HEK293 (cell line): ENCODE data around the gene LATS1.

ENCODE experiments used
- CTCF ChIA-PET: fragments of 350-600 bp; formaldehyde crosslinking; extraction: SDS; loops from one replicate; lab custom pipeline; 2021; ENCODE audit warnings: antibody characterized with exemption; lab: Yijun Ruan, JAX
- POLR2A ChIA-PET: fragments of 300-600 bp; formaldehyde crosslinking; extraction: SDS; loops from one replicate; lab custom pipeline; 2020; ENCODE audit warnings: antibody characterized with exemption, inconsistent platforms; lab: Yijun Ruan, JAX
- H3K27ac ChIP-seq: fragments of 200-500 bp; sonication (Bioruptor generic); 2 replicates; pipeline ENCODE4 v1.5.1; 2014; ENCODE audit warnings: low read depth, low read length, control low read depth, inconsistent platforms; ENCODE audit errors: extremely low read depth
- H3K36me3 ChIP-seq, 2 experiments: fragments of 200-500 bp in 1 of 2; sonication (Bioruptor generic) in 1 of 2; 1 replicate in 1 of 2; 2 replicates in 1 of 2; pipeline ENCODE4 v1.5.1; 2014 to 2017; ENCODE audit warnings: inconsistent platforms in 2 of 2, low read length in 2 of 2; ENCODE audit not compliant: control insufficient read depth in 2 of 2, insufficient read depth in 1 of 2
- H3K4me1 ChIP-seq: fragments of 200-500 bp; sonication (Bioruptor generic); 2 replicates; pipeline ENCODE4 v1.5.1; 2014; ENCODE audit warnings: mild to moderate bottlenecking, low read length, inconsistent platforms; ENCODE audit not compliant: control insufficient read depth, insufficient read depth
- H3K4me3 ChIP-seq: 2 replicates; pipeline ENCODE4 v1.5.1; 2011; ENCODE audit warnings: low read depth, mild to moderate bottlenecking, control low read depth, low read length, moderate library complexity
- H3K9me3 ChIP-seq: fragments of 200-500 bp; sonication (Bioruptor generic); 2 replicates; pipeline ENCODE4 v1.5.1; 2014; ENCODE audit warnings: low read depth, low read length, inconsistent platforms; ENCODE audit not compliant: control insufficient read depth, insufficient read depth
- BCL11A ChIP-seq: fragments of 450-650 bp; formaldehyde crosslinking; IDR thresholded peaks from 2 replicates; pipeline ENCODE4 v1.5.1; 2016; ENCODE audit warnings: low read depth, missing biosample characterization, missing genetic modification characterization
- CTCF ChIP-seq: fragments of 450-650 bp; formaldehyde crosslinking; IDR thresholded peaks from 2 replicates; pipeline ENCODE4 v1.5.1; 2016; ENCODE audit warnings: missing biosample characterization, missing genetic modification characterization
- FEZF1 ChIP-seq: fragments of 450-650 bp; formaldehyde crosslinking; IDR thresholded peaks from 2 replicates; pipeline ENCODE4 v1.5.1; 2016; ENCODE audit warnings: missing biosample characterization, missing genetic modification characterization
- HOXA7 ChIP-seq: sonication (generic); formaldehyde crosslinking; IDR thresholded peaks from 2 replicates; pipeline ENCODE4 v1.8.1; 2022; ENCODE audit warnings: missing genetic modification reagents, borderline replicate concordance
- SCRT2 ChIP-seq: fragments of 450-650 bp; formaldehyde crosslinking; IDR thresholded peaks from 2 replicates; pipeline ENCODE4 v1.5.1; 2016; ENCODE audit warnings: missing biosample characterization, missing genetic modification characterization
- SP3 ChIP-seq: fragments of 450-650 bp; formaldehyde crosslinking; IDR thresholded peaks from 2 replicates; pipeline ENCODE4 v1.5.1; 2016; ENCODE audit warnings: missing biosample characterization, missing genetic modification characterization
- TCF7L2 ChIP-seq: IDR thresholded peaks from 2 replicates; pipeline ENCODE4 v1.6.1; 2011; ENCODE audit warnings: low read depth, mild to moderate bottlenecking, inconsistent platforms, low read length, moderate library complexity, borderline replicate concordance
- ZNF132 ChIP-seq: fragments of 450-650 bp; formaldehyde crosslinking; IDR thresholded peaks from 2 replicates; pipeline ENCODE4 v1.5.1; 2017; ENCODE audit warnings: missing biosample characterization, missing genetic modification characterization, borderline replicate concordance
- ZNF155 ChIP-seq: fragments of 450-650 bp; formaldehyde crosslinking; IDR thresholded peaks from 2 replicates; pipeline ENCODE4 v1.5.1; 2016; ENCODE audit warnings: missing biosample characterization, missing genetic modification characterization
- ZNF157 ChIP-seq: fragments of 450-650 bp; formaldehyde crosslinking; IDR thresholded peaks from 2 replicates; pipeline ENCODE4 v1.5.1; 2016; ENCODE audit warnings: missing biosample characterization, missing genetic modification characterization
- ZNF16 ChIP-seq: fragments of 450-650 bp; formaldehyde crosslinking; IDR thresholded peaks from 2 replicates; pipeline ENCODE4 v1.5.1; 2016; ENCODE audit warnings: low read depth, missing biosample characterization, missing genetic modification characterization
- ZNF701 ChIP-seq: fragments of 450-650 bp; formaldehyde crosslinking; IDR thresholded peaks from 2 replicates; pipeline ENCODE4 v1.5.1; 2016; ENCODE audit warnings: missing biosample characterization, missing genetic modification characterization
- ZNF707 ChIP-seq: fragments of 450-650 bp; formaldehyde crosslinking; IDR thresholded peaks from 2 replicates; pipeline ENCODE4 v1.5.1; 2016; ENCODE audit warnings: missing biosample characterization, missing genetic modification characterization
- ZNF785 ChIP-seq: fragments of 450-650 bp; formaldehyde crosslinking; IDR thresholded peaks from 2 replicates; pipeline ENCODE4 v1.5.1; 2016; ENCODE audit warnings: missing biosample characterization, missing genetic modification characterization
- TF ChIP-seq, protein P1 (sequence below): fragments of 450-650 bp; formaldehyde crosslinking; IDR thresholded peaks from 2 replicates; pipeline ENCODE4 v1.5.1; 2016; ENCODE audit warnings: missing biosample characterization, missing genetic modification characterization
- TF ChIP-seq, protein P2 (sequence below): fragments of 450-650 bp; formaldehyde crosslinking; IDR thresholded peaks from 2 replicates; pipeline ENCODE4 v1.5.1; 2017; ENCODE audit warnings: missing biosample characterization, missing genetic modification characterization
- TF ChIP-seq, protein P3 (sequence below): fragments of 450-650 bp; formaldehyde crosslinking; IDR thresholded peaks from 2 replicates; pipeline ENCODE4 v1.5.1; 2016; ENCODE audit warnings: missing biosample characterization, missing genetic modification characterization
- TF ChIP-seq, protein P4 (sequence below): fragments of 450-650 bp; formaldehyde crosslinking; IDR thresholded peaks from 2 replicates; pipeline ENCODE4 v1.5.1; 2016; ENCODE audit warnings: missing biosample characterization, missing genetic modification characterization
- TF ChIP-seq, protein P5 (sequence below): fragments of 450-650 bp; formaldehyde crosslinking; conservative IDR thresholded peaks from 2 replicates; pipeline ENCODE4 v1.5.1; 2016; ENCODE audit warnings: low read depth, missing biosample characterization, missing genetic modification characterization

The LATS1 gene

DNA sequence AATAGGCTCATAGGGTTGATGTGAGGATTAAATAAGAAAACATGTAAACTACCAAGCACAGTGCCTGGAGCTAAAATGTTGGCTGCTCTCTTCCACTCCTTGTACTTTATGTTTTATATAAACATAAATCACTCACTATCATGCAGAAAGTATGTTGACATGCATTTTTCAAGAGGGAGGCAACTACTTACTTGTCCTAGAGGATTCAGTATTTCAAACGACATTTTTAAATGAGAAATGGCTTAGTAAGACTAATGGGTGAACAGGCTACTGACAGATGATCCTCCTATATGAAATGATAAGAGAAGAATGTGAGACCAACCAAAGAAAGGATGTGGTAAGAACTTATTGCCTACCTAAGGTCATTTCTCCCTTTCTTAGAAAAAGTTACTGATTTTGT is 21.0 kb downstream of the LATS1 start:
- H3K36me3 ChIP-seq = peaks cover 65% of the 10 kb centered on the region in 2 experiments
- H3K27ac ChIP-seq = no peak overlapping the region
- TF ChIP-seq ZNF701 (tag by site-specific recombination) (no peak), SP3 (tag by site-specific recombination) (no peak), ZNF132 (tag by site-specific recombination) (no peak), FEZF1 (tag by site-specific recombination) (peak; percentile 43), ZNF707 (no peak), BCL11A (tag by site-specific recombination) (no peak), HOXA7 (CRISPR knock-in tag) (no peak)
- TF ChIP-seq, protein P1, sequence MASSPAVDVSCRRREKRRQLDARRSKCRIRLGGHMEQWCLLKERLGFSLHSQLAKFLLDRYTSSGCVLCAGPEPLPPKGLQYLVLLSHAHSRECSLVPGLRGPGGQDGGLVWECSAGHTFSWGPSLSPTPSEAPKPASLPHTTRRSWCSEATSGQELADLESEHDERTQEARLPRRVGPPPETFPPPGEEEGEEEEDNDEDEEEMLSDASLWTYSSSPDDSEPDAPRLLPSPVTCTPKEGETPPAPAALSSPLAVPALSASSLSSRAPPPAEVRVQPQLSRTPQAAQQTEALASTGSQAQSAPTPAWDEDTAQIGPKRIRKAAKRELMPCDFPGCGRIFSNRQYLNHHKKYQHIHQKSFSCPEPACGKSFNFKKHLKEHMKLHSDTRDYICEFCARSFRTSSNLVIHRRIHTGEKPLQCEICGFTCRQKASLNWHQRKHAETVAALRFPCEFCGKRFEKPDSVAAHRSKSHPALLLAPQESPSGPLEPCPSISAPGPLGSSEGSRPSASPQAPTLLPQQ = peak; percentile 53
- TF ChIP-seq, protein P2, sequence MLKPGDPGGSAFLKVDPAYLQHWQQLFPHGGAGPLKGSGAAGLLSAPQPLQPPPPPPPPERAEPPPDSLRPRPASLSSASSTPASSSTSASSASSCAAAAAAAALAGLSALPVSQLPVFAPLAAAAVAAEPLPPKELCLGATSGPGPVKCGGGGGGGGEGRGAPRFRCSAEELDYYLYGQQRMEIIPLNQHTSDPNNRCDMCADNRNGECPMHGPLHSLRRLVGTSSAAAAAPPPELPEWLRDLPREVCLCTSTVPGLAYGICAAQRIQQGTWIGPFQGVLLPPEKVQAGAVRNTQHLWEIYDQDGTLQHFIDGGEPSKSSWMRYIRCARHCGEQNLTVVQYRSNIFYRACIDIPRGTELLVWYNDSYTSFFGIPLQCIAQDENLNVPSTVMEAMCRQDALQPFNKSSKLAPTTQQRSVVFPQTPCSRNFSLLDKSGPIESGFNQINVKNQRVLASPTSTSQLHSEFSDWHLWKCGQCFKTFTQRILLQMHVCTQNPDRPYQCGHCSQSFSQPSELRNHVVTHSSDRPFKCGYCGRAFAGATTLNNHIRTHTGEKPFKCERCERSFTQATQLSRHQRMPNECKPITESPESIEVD (tag by site-specific recombination) = peak; percentile 26; the same call in 1 of the 2 replicates
- TF ChIP-seq, protein P3, sequence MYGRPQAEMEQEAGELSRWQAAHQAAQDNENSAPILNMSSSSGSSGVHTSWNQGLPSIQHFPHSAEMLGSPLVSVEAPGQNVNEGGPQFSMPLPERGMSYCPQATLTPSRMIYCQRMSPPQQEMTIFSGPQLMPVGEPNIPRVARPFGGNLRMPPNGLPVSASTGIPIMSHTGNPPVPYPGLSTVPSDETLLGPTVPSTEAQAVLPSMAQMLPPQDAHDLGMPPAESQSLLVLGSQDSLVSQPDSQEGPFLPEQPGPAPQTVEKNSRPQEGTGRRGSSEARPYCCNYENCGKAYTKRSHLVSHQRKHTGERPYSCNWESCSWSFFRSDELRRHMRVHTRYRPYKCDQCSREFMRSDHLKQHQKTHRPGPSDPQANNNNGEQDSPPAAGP (tag by site-specific recombination) = no peak
- POLR2A ChIA-PET = no interaction called here
- H3K4me3 ChIP-seq = no peak overlapping the region
- no peaks in the 10 kb centered on the region for H3K4me1 ChIP-seq
- CTCF ChIA-PET = no interaction called here
- no peaks in the 10 kb centered on the region for H3K9me3 ChIP-seq

DNA sequence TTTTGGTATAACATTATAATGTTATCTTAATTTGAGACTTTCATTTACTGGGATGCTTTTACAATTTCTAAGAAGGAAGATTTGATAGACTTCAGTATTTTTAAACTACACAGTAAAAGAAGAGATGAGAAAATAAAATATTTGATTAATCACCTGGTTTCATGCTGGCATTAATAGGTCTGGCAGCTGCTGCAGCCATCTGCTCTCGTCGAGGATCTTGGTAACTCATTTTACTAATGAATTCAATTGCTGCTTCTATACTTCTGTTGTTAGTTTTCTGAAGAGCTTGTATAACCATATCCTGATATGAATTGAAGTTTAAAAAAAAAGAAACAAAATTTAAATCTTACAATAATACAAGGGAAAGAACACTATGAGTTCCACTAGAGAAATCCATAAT is 23.0 kb downstream of the LATS1 start:
- POLR2A ChIA-PET = no interaction called here
- CTCF ChIA-PET = interaction anchor here (0.6 to 0.7 kb wide), 2 partner anchors 613 to 618 kb away, joined by 3 to 4 read pairs; no protein-coding TSS in a partner anchor
- Histone ChIP-seq H3K9me3 (no peaks in the 10 kb centered on the region), H3K4me1 (no peaks in the 10 kb centered on the region), H3K4me3 (no peak overlapping the region), H3K27ac (no peak overlapping the region), H3K36me3 (peaks cover 58 to 68% of the 10 kb centered on the region in 2 experiments)
- TF ChIP-seq SCRT2 (tag by site-specific recombination) (no peak), CTCF (tag by site-specific recombination) (no peak), ZNF157 (tag by site-specific recombination) (no peak), ZNF155 (tag by site-specific recombination) (no peak), TCF7L2 (no peak), ZNF16 (tag by site-specific recombination) (no peak), ZNF785 (tag by site-specific recombination) (no peak)
- TF ChIP-seq, protein P2 (tag by site-specific recombination) = no peak
- TF ChIP-seq, protein P4, sequence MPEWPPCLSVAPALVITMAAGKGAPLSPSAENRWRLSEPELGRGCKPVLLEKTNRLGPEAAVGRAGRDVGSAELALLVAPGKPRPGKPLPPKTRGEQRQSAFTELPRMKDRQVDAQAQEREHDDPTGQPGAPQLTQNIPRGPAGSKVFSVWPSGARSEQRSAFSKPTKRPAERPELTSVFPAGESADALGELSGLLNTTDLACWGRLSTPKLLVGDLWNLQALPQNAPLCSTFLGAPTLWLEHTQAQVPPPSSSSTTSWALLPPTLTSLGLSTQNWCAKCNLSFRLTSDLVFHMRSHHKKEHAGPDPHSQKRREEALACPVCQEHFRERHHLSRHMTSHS (tag by site-specific recombination) = no peak
- TF ChIP-seq, protein P5, sequence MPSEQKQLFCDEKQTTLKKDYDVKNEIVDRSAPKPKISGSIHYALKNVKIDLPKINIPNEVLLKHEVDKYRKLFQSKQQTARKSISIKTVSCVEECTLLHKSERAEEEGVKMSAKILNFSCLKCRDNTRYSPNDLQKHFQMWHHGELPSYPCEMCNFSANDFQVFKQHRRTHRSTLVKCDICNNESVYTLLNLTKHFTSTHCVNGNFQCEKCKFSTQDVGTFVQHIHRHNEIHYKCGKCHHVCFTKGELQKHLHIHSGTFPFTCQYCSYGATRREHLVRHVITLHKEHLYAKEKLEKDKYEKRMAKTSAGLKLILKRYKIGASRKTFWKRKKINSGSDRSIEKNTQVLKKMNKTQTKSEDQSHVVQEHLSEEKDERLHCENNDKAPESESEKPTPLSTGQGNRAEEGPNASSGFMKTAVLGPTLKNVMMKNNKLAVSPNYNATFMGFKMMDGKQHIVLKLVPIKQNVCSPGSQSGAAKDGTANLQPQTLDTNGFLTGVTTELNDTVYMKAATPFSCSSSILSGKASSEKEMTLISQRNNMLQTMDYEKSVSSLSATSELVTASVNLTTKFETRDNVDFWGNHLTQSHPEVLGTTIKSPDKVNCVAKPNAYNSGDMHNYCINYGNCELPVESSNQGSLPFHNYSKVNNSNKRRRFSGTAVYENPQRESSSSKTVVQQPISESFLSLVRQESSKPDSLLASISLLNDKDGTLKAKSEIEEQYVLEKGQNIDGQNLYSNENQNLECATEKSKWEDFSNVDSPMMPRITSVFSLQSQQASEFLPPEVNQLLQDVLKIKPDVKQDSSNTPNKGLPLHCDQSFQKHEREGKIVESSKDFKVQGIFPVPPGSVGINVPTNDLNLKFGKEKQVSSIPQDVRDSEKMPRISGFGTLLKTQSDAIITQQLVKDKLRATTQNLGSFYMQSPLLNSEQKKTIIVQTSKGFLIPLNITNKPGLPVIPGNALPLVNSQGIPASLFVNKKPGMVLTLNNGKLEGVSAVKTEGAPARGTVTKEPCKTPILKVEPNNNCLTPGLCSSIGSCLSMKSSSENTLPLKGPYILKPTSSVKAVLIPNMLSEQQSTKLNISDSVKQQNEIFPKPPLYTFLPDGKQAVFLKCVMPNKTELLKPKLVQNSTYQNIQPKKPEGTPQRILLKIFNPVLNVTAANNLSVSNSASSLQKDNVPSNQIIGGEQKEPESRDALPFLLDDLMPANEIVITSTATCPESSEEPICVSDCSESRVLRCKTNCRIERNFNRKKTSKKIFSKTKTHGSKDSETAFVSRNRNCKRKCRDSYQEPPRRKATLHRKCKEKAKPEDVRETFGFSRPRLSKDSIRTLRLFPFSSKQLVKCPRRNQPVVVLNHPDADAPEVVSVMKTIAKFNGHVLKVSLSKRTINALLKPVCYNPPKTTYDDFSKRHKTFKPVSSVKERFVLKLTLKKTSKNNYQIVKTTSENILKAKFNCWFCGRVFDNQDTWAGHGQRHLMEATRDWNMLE (tag by site-specific recombination) = no peak
